Hematopoietic multipotent progenitor cell treated with erythropoietin and hydrocortisone succinate and interleukin-3 and kit ligand, for 17 days (in vitro differentiated cells): ENCODE data around the gene TIMM44.
"Not testable (repeated sequence)": the region's sequence is repeated elsewhere in the genome, so short reads cannot be mapped to it uniquely, and the experiment has no call there.

Experiments
- DNase-seq: peaks from one replicate; pipeline ENCODE4 v3.0.0-alpha.2; 2015; ENCODE audit warnings: low spot score

TIMM44 gene

DNA sequence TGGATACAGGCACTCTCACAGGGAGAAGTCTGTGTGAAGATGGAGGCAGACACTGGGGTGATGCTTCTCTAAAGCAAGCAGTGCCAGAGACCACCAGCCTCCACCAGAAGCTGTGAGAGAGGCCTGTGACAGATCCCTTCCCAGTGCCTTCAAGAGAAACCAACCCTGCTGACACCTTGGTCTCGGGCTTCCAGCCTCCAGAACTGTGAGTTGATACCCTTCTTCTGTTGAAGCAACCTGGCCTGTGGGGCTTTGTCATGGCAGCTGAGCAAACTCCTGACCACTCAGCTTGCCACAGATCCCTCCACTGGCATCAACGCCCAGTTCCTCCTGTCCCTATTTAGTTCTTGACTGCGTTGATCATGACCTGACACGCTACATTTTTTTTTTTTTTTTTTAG is 33.0 kb upstream of the TIMM44 start:
- no peak for DNase-seq

DNA sequence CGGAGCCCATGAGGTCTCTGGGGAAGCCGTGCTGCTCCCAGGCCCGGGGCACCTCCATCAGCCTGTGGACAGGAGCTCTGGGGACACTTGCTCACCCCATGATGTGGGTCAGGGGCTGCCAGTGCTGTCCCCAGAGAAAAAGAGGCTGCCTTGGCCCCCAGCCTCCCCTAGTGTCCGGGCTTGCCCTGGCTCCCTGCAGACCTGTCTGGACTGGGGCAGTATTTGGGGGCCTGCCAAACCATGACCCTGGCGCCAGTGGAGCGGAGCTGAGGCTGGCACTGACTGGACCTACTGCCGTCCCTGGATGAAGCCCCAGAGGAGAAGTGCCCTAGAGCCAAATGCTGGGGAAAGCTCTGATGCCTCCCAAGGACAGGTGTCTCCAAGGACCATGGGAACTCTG is 31.6 kb upstream of the TIMM44 start:
- DNase-seq = no peak

DNA sequence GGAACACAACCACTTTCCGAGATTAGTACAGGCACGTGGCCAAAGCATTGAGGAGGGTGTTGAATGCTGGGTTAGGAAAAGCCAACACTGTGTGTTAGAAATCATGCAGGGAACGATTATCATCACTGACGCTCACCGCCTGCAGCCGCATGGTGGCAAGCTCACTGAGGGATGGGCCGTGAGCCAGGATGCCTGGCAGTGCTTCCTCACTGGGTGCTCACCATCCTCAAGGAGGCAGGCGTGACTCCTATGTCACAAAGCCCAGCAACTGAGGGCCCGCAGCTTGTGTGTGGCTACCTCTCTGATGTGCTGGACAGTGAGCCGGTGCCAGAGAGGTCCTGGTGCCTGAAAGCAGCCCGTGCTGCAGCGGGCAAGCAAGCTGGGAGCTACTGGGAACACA is 30.4 kb upstream of the TIMM44 start:
- DNase-seq = no peak

DNA sequence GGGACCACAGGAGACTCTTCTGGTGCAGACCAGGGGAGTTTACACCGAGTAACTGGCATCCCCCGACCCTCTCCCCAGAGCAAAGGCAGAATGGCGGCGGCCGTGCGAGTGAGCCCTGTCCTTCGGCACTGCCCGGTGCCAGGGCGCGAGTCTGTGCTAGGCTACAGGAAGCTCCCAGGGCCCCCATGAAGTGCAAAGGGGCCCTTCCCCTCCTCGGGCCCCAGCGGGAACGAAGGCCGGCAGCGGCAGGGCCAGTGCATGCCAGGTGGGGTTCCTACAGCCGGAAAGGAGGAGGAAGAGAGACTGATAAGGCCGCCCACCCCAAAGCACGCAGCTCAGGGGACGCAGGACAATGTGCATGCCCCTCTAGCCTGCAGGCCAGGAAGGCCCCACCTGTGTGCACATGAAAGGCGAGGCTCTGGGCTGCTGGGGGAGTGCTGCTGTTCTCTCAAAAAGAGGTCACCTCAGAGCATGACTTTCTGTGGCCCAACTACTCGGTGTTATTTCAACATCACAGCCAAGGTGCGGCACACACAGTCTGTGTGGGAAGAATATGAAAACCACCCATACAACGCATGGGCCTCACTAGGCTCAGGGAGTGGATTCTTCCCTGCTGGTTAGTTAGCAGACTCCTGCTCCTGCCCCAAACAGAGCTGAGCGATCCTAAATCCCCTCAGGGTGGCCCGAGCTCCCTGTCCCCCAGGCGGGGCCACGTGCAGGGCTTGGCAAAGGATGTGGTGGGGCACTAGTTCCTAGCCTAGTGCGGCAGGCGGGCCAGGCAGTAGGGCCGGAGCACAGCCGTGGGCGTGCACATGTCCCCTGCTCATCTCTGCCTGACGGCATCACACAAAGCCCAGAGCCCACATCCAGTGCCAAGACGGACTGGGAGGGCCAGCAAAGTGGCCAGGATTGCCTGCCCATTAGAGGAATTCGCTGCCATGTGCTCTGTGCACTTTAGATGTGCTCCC is 28.4 kb upstream of the TIMM44 start:
- DNase-seq = no peak

DNA sequence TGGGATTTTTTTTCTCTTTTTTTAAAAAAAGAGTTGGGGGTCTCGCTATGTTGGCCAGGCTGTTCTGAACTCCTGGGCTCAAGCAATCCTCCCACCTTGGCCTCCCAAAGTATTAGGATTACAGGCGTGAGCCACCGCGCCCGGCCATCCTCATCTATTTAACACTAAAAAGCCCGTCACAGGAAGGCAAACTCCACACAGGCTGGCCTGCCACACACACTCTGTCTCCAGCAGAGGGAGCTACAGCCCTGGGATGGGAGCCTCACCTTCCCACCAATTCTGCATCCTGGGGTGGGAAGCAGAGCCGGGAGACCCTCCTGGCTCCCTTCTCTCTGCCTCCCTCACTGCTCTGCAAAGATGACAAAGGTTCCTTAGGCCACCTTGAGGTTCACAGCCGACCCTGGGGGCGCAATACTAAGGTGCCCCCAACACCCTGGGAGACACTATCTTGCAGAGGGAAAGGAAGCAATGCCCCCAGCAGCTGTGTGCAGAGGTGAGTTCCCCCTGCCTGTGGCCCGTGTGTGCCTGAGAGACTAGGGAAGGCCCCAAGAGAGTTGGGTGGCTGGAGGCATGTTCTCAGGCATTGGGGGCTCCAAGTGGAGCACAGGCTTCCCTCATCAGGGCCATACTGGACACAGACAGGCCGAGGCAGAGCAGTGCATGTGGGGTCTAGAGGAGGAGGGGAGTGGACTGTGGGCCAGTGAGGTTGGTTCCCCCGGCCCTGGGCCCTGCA is 27.4 kb upstream of the TIMM44 start:
- peak; percentile 74 for DNase-seq

DNA sequence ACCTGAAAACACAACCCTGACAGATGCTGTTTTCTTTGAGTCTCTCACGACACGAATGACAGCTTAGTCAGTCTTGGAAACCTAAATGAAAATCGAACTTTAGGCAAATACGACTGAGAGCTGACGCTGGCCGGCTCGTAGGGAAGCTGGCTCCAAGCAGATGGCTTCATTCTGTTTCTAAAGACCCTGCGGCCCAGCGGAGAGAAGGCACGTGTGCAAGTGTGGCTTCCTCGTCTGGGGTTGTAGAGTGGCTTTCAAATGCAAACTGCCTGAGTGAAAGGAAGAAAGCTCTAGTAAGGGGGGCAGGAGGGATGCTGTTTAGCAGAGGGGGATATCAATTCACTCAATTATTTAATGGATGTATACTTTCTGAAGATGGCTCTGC is 26.1 kb upstream of the TIMM44 start:
- no peak for DNase-seq

DNA sequence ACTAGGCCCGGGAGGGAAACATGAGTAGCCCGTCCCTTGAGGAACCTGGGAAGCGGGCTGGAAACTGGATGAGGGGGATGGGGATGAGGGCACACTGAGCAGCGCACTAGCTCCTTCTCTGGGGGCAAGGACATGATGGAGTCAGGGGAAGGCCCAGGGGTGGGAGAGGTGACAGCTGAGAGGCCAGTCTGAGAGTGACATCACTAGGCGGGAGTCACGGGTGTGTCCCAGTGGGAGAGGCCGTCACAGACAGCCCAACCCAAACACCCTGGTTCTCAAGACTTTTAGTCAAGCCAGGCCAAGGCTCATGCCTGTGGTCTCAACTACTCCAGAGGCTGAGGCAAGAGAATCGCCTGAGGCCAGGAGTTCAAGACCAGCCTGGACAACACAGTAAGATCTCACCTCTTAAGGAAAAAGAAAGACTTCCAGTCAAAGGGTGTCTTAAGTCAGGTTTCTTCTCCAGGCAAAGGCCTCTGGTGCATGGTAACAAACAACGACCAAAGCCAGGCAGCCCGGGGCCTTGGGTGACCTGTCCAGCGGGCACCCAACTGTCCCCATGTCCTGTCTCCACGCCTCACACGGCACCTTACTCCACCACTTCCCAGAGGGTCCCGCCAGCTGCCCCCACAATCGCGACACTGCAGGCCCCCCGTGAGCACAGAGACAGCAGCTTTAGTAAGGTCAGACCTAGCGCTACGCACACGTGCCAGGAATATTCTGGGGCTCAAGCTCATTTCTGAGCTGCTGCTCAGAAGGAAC is 25.5 kb upstream of the TIMM44 start:
- DNase-seq = peak; percentile 77

DNA sequence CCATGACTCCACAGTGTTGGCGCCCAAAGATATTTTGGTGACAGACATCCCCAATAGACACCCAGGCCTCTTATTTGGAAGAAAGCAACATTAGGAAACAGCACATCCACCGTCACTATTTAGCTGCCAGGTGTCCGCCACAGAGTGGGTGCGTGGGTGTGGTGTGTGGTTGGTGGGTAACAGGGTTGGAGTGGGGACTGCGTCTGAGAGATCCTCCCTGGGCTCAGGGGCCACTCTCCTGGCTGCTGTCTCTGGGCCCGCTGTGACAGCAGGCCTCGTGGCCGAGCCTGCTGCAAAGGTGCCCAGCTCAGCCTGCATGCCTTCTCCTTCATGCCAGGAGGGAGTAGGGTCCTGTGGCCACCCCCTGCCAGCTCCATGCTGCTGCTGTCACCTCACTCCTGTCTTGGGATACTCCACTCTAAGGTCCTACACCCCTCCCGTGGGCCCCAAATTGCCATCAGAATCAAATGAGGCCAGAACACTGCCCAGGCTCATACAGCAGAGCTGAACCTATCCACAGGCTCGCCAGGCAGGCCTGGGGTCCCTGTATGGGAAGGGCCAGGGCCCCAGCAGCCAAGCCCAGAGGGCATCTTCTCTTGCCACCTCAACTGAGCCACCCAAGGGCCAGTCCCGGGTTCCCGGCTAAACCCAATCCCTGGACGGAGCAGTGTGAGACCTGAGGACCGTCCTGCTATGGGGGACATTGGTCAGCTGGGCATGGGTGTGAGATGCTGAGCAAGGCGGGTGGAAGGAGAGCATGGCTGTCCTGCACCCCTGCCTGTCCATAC is 24.7 kb upstream of the TIMM44 start:
- no peak for DNase-seq

DNA sequence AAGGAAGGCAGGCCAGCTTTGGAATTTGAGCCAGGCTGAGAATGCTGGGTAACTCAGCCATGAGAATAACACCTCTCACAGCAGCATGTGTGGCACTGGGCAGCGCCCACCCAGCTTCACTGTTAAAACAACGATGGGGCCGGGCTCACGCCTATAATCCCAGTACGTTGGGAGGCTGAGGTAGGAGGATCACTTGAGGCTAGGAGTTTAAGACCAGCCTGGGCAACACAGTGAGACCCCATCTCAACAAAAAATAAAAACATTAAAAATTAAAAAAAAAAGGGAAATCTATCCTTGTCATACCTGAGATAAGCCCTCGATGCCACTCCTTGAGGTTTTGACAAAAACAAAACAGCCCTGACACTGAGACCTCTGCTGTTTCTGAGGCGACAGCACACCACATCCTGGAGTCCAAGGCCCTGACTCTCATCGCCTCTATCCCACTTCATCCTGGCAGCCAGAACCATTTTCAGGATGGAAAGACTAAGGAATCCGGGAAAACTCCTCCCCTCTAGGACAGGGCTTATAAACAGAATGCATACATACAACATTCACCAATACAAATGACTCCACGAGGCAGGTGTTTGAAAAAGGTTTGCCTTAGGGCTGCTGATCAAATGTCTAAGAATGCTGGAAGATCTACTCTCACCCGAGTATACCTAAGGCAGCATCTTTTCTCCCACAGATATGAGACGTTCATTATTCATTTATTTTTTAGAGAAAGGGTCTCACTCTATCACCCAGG is 22.6 kb upstream of the TIMM44 start:
- DNase-seq = no peak

DNA sequence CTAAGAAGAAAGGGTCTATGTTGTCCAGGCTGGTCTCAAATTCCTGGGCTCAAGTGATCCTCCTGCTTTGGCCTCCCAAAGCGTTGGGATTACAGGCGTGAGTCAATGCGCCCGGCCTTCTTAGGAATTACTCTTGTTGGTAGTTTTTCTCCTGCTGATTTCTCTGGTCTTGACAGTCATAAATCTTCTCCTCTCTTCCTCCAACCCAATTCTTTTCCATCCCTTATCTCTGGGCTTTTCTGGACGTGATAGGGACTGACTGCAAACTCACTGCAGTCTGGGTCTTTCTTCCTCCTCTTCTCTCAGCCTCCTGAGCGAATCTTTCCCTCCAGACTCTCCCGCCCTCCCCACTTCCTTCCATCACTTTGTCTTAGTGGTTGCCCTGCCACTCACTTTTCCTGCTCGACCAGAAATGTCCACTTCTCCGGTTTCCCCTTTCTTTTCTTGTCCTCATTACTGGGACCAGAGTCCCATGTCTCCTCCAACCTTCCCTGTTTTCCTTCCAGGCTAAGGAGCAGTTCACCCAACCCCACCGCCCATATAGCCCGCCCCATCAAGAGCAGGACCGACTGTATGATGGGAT is 21.9 kb upstream of the TIMM44 start:
- no peak for DNase-seq

DNA sequence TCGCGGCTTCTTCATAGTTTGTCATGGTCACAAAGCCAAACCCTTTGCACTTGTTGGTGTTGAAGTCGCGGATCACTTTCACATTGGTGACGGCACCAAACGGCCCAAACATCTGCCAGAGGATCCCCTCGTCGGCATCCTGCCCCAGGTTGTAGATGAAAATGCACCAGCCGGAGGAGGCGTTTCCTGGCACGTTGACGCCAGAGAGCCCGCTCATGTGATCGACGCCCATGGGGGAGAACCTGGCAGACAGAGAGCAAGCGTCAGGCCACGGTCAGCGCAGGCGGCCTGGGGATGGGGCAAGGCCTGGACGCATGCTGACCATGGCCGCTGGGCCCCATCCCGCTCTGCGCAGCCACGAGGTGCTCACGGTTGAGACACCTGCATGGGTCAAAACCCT is 20.1 kb upstream of the TIMM44 start:
- DNase-seq = no peak

DNA sequence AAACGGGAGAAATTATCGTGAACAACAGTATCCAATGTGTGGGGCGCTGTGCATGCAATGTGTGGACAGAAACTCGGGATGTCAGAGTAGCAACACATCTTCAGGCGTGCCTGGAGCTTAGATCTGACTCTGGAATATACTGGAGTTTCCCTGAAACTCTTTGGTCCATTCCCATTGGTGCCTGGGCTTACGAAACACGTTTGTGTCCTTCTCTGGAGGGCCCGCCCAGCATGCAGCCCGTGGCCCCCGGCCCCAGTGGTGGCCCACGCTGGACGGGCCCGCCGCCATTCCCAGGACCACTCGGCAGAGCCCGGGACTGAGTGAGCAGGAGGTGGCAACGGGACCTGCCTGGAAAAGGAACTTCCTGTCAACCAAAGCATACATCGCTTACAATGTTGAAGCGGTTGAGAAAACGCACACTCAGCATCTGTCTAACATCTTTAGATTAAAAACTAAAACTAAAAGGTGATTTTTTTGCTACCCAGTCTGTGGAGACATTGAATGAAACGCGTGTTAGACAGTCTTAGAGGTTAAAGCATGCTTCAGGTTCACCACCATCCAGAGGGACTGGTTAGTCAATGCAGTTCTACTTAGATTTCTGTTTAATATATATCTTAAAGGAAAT is 19.3 kb upstream of the TIMM44 start:
- DNase-seq = no peak

DNA sequence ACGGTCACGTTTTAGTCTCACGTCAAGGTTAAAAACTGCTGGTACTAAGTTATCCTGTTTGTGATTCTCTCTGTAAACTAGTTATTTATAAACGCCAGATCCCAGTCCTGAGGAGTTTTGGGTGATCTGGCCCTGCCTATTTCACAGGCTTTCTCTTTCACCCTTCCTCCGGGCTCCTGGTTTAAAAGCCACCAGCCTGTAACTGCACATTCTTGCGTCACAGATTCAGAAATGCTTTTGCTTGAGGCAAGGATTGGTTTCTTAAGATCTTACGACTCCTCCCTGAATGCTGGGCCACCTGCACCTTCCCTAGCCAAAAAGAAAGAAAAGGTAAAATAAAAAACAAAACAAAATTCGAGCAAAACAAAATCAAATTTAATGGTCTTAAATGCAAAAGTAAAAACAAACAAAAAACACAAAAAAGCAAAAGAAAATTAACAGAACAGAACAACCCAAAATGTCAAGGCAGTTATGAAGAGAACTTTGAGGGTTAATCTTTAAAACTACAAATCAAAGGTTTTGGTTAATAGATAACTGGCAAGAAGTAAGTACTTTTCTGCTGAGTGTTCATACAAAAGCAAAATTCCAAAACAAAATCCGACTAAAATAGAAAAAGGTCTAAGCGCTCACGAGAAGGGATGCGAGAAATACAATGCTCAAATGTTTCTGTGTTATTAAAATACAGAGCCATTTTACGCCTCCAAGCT is 18.6 kb upstream of the TIMM44 start:
- no peak for DNase-seq

DNA sequence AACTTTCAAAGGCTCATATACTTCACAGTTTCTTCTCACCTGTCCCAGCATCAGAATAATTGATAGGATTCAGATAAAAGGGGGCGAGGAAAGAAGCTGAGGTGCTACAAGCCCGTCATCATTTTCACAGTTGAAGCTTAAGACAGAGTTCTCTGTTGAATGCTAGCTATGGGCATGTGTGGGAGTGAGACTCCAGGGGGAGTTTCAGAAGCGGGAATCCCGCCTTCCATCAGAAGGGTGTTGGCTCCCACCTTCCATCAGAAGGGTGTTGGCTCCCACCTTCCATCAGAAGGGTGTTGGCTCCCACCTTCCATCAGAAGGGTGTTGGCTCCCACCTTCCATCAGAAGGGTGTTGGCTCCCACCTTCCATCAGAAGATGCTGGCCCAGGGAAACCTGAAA is 17.6 kb upstream of the TIMM44 start:
- DNase-seq = not testable (repeated sequence)

DNA sequence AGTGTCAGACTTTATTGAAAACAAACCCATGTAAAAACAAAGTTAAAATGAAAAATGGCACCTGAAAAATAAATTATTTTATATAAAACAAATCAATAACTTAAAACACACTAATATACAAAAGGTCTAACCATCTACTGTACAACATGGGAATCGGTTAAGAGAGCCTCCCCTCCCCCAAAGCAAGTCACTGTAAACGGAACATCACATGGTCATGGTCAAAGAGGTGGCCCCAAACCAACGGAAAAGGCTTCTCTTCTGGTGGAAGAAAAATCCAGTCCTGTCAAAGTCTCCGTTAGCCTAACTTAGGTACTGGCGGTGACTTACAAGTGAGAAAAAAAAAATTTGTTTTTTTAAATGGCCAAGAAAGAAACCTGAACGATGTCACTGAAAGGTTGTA is 15.7 kb upstream of the TIMM44 start:
- no peak for DNase-seq

DNA sequence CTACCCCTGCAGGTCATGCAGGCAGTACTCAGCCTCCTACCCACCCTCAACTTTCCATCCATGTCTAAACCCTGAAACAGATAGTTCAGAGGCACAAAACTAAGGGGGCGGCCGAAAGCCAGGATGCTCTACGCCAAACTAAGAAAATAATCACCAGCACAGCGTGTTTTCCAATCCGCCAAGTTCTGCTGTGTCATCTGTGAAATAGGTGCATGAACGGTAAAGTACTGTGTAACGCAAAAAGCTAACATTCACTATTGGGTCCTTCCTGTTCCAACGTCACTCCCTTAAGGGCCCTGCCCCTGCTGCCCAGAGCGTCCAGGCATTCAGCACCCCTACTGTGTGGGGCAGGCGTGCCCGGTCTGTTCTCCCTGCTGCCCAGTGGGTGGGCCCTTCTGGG is 12.2 kb upstream of the TIMM44 start:
- no peak for DNase-seq

DNA sequence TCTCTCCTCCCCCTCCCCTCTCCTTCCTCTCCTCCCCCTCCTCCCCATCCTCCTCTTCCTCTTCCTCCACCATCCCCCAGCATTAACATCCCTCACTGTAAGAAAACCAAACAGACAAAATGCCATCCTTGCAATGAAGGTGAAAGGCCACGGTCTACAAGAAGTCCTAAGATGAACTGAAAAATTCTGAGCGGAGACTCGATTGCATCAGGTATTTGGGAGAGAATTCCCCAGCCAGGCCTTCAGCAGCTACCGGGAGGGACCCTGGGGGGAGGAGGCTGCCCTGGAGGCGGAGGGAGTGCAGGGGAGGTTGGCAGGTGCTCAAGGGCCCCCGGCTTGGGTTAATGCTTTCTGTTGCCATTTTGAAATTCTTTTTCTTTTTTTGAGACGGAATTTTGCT is 10.1 kb upstream of the TIMM44 start:
- no peak for DNase-seq

DNA sequence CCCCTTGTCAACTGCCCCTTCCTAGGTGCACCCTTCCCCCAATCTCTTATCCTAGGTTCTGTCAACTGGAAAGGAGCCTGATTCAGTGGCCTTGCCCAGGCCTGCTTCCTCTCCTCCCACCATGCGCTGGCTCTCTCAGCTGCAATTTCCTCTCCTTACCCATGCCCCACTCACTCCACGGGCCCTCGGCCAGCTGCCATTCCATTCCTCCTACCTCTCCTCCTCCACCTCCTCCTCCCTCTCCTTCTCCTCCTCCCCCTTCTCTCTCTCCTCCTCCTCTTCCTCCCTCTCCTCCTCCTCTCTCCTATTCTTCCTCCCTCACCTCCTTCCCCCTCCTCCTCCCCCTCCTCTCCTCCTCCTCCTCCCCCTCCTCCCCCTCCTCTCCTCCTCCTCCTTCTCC is 9.6 kb upstream of the TIMM44 start:
- no peak for DNase-seq

DNA sequence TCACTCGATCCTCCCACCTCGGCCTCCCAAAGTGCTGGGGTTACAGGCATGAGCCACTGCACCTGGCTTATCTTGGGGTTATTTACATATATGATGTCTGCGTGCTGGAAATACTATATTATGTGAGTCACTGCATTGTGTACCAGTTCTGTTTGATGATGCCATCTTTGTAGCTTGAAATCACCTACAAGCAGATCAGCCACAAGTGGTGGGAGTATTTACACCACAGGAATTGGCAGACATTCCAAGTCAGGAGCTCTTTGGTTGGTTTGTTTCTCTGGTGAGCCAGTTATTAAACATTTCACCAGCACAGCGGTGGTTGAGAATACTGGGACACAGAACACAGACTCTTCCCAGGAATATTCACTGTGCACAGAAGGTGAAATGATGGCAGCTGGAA is 4.5 kb upstream of the TIMM44 start:
- no peak for DNase-seq
